Measurements from ENCODE around the gene LRIT1.

GRCh38 chr10:84257343-84258020 is 16.1 kb upstream of the LRIT1 start:
- TF ChIP-seq CTCF (IDR thresholded peaks at IDR 0.05) (no peak), POLR2A (IDR thresholded peaks at IDR 0.05) (no peak)
